ENCODE results near the gene RAD21L1.
A peak's percentile ranks its signal among the peaks of the same experiment; 100 is the strongest.

The RAD21L1 gene

GRCh38 chr20:1185790-1186334 is 40.0 kb upstream of the RAD21L1 start:
- Histone ChIP-seq H3K4me1 (ENCODE audit: control insufficient read depth, insufficient read depth, low read length, unreplicated experiment) (no peaks in the 10 kb centered on the region), H2AFZ (ENCODE audit: low read length, unreplicated experiment) (no peak overlapping the region), H3K27ac (ENCODE audit: low read depth, low read length) (no peak overlapping the region), H3K27me3 (ENCODE audit: insufficient read depth, low read length) (peaks cover 59% of the 10 kb centered on the region), H3K79me2 (ENCODE audit: control insufficient read depth, insufficient read depth, low read length, unreplicated experiment) (no peaks in the 10 kb centered on the region), H3K4me3 (ENCODE audit: low read depth, low read length) (peak overlapping the region; percentile 75), H3K36me3 (ENCODE audit: insufficient read depth, low read length) (no peaks in the 10 kb centered on the region)

GRCh38 chr20:1186367-1186991 is 39.4 kb upstream of the RAD21L1 start:
- no peaks in the 10 kb centered on the region for H3K4me1 ChIP-seq (ENCODE audit: control insufficient read depth, insufficient read depth, low read length, unreplicated experiment)
- no peaks in the 10 kb centered on the region for H3K79me2 ChIP-seq (ENCODE audit: control insufficient read depth, insufficient read depth, low read length, unreplicated experiment)
- peaks cover 66% of the 10 kb centered on the region for H3K27me3 ChIP-seq (ENCODE audit: insufficient read depth, low read length)
- H3K27ac ChIP-seq (ENCODE audit: low read depth, low read length) = no peak overlapping the region
- H3K4me3 ChIP-seq (ENCODE audit: low read depth, low read length) = no peak overlapping the region
- no peaks in the 10 kb centered on the region for H3K36me3 ChIP-seq (ENCODE audit: insufficient read depth, low read length)
- H2AFZ ChIP-seq (ENCODE audit: low read length, unreplicated experiment) = no peak overlapping the region

GRCh38 chr20:1187605-1188171 is 38.2 kb upstream of the RAD21L1 start:
- no peak overlapping the region for H3K4me3 ChIP-seq (ENCODE audit: low read depth, low read length)
- peaks cover 68% of the 10 kb centered on the region for H3K27me3 ChIP-seq (ENCODE audit: insufficient read depth, low read length)
- H3K4me1 ChIP-seq (ENCODE audit: control insufficient read depth, insufficient read depth, low read length, unreplicated experiment) = no peaks in the 10 kb centered on the region
- H2AFZ ChIP-seq (ENCODE audit: low read length, unreplicated experiment) = no peak overlapping the region
- H3K36me3 ChIP-seq (ENCODE audit: insufficient read depth, low read length) = no peaks in the 10 kb centered on the region
- no peak overlapping the region for H3K27ac ChIP-seq (ENCODE audit: low read depth, low read length)
- H3K79me2 ChIP-seq (ENCODE audit: control insufficient read depth, insufficient read depth, low read length, unreplicated experiment) = no peaks in the 10 kb centered on the region

GRCh38 chr20:1188347-1188746 is 37.5 kb upstream of the RAD21L1 start:
- Histone ChIP-seq H3K27ac (ENCODE audit: low read depth, low read length) (no peak overlapping the region), H3K79me2 (ENCODE audit: control insufficient read depth, insufficient read depth, low read length, unreplicated experiment) (no peaks in the 10 kb centered on the region), H3K27me3 (ENCODE audit: insufficient read depth, low read length) (peaks cover 68% of the 10 kb centered on the region), H3K4me3 (ENCODE audit: low read depth, low read length) (no peak overlapping the region), H3K36me3 (ENCODE audit: insufficient read depth, low read length) (no peaks in the 10 kb centered on the region), H3K4me1 (ENCODE audit: control insufficient read depth, insufficient read depth, low read length, unreplicated experiment) (no peaks in the 10 kb centered on the region), H2AFZ (ENCODE audit: low read length, unreplicated experiment) (no peak overlapping the region)

- peaks cover 68% of the 10 kb centered on the region for H3K27me3 ChIP-seq (ENCODE audit: insufficient read depth, low read length)
- H3K4me1 ChIP-seq (ENCODE audit: control insufficient read depth, insufficient read depth, low read length, unreplicated experiment) = no peaks in the 10 kb centered on the region
- H3K4me3 ChIP-seq (ENCODE audit: low read depth, low read length) = no peak overlapping the region
- no peak overlapping the region for H2AFZ ChIP-seq (ENCODE audit: low read length, unreplicated experiment)
- no peak overlapping the region for H3K27ac ChIP-seq (ENCODE audit: low read depth, low read length)
- H3K36me3 ChIP-seq (ENCODE audit: insufficient read depth, low read length) = no peaks in the 10 kb centered on the region
- no peaks in the 10 kb centered on the region for H3K79me2 ChIP-seq (ENCODE audit: control insufficient read depth, insufficient read depth, low read length, unreplicated experiment)
Observed at GRCh38 chr20:1189827-1190226, 36.0 kb upstream of the RAD21L1 start.

GRCh38 chr20:1190847-1191246 is 35.0 kb upstream of the RAD21L1 start:
- Histone ChIP-seq H3K4me3 (ENCODE audit: low read depth, low read length) (no peak overlapping the region), H3K79me2 (ENCODE audit: control insufficient read depth, insufficient read depth, low read length, unreplicated experiment) (no peaks in the 10 kb centered on the region), H3K27me3 (ENCODE audit: insufficient read depth, low read length) (peaks cover 73% of the 10 kb centered on the region), H2AFZ (ENCODE audit: low read length, unreplicated experiment) (no peak overlapping the region), H3K36me3 (ENCODE audit: insufficient read depth, low read length) (no peaks in the 10 kb centered on the region), H3K27ac (ENCODE audit: low read depth, low read length) (no peak overlapping the region), H3K4me1 (ENCODE audit: control insufficient read depth, insufficient read depth, low read length, unreplicated experiment) (no peaks in the 10 kb centered on the region)

GRCh38 chr20:1191299-1191698 is 34.5 kb upstream of the RAD21L1 start:
- Histone ChIP-seq H3K4me3 (ENCODE audit: low read depth, low read length) (no peak overlapping the region), H2AFZ (ENCODE audit: low read length, unreplicated experiment) (no peak overlapping the region), H3K27ac (ENCODE audit: low read depth, low read length) (no peak overlapping the region), H3K36me3 (ENCODE audit: insufficient read depth, low read length) (no peaks in the 10 kb centered on the region), H3K79me2 (ENCODE audit: control insufficient read depth, insufficient read depth, low read length, unreplicated experiment) (no peaks in the 10 kb centered on the region), H3K27me3 (ENCODE audit: insufficient read depth, low read length) (peaks cover 73% of the 10 kb centered on the region), H3K4me1 (ENCODE audit: control insufficient read depth, insufficient read depth, low read length, unreplicated experiment) (no peaks in the 10 kb centered on the region)

GRCh38 chr20:1195226-1195625 is 30.6 kb upstream of the RAD21L1 start:
- no peak overlapping the region for H2AFZ ChIP-seq (ENCODE audit: low read length, unreplicated experiment)
- H3K4me3 ChIP-seq (ENCODE audit: low read depth, low read length) = no peak overlapping the region
- H3K4me1 ChIP-seq (ENCODE audit: control insufficient read depth, insufficient read depth, low read length, unreplicated experiment) = no peaks in the 10 kb centered on the region
- no peaks in the 10 kb centered on the region for H3K79me2 ChIP-seq (ENCODE audit: control insufficient read depth, insufficient read depth, low read length, unreplicated experiment)
- no peak overlapping the region for H3K27ac ChIP-seq (ENCODE audit: low read depth, low read length)
- H3K27me3 ChIP-seq (ENCODE audit: insufficient read depth, low read length) = peaks cover 58% of the 10 kb centered on the region
- no peaks in the 10 kb centered on the region for H3K36me3 ChIP-seq (ENCODE audit: insufficient read depth, low read length)

GRCh38 chr20:1196634-1197033 is 29.2 kb upstream of the RAD21L1 start:
- Histone ChIP-seq H2AFZ (ENCODE audit: low read length, unreplicated experiment) (no peak overlapping the region), H3K27me3 (ENCODE audit: insufficient read depth, low read length) (peaks cover 44% of the 10 kb centered on the region), H3K79me2 (ENCODE audit: control insufficient read depth, insufficient read depth, low read length, unreplicated experiment) (no peaks in the 10 kb centered on the region), H3K36me3 (ENCODE audit: insufficient read depth, low read length) (no peaks in the 10 kb centered on the region), H3K4me1 (ENCODE audit: control insufficient read depth, insufficient read depth, low read length, unreplicated experiment) (no peaks in the 10 kb centered on the region), H3K4me3 (ENCODE audit: low read depth, low read length) (no peak overlapping the region), H3K27ac (ENCODE audit: low read depth, low read length) (no peak overlapping the region)

GRCh38 chr20:1197801-1198200 is 28.0 kb upstream of the RAD21L1 start:
- Histone ChIP-seq H3K27me3 (ENCODE audit: insufficient read depth, low read length) (peaks cover 38% of the 10 kb centered on the region), H3K4me3 (ENCODE audit: low read depth, low read length) (no peak overlapping the region), H3K79me2 (ENCODE audit: control insufficient read depth, insufficient read depth, low read length, unreplicated experiment) (no peaks in the 10 kb centered on the region), H3K4me1 (ENCODE audit: control insufficient read depth, insufficient read depth, low read length, unreplicated experiment) (no peaks in the 10 kb centered on the region), H3K27ac (ENCODE audit: low read depth, low read length) (no peak overlapping the region), H2AFZ (ENCODE audit: low read length, unreplicated experiment) (no peak overlapping the region), H3K36me3 (ENCODE audit: insufficient read depth, low read length) (no peaks in the 10 kb centered on the region)

- Histone ChIP-seq H3K27me3 (ENCODE audit: insufficient read depth, low read length) (peaks cover 30% of the 10 kb centered on the region), H3K4me1 (ENCODE audit: control insufficient read depth, insufficient read depth, low read length, unreplicated experiment) (no peaks in the 10 kb centered on the region), H2AFZ (ENCODE audit: low read length, unreplicated experiment) (no peak overlapping the region), H3K4me3 (ENCODE audit: low read depth, low read length) (no peak overlapping the region), H3K36me3 (ENCODE audit: insufficient read depth, low read length) (no peaks in the 10 kb centered on the region), H3K79me2 (ENCODE audit: control insufficient read depth, insufficient read depth, low read length, unreplicated experiment) (no peaks in the 10 kb centered on the region), H3K27ac (ENCODE audit: low read depth, low read length) (no peak overlapping the region)
Observed at GRCh38 chr20:1198751-1199150, 27.1 kb upstream of the RAD21L1 start.
